A673 (cell line): ENCODE data around the gene ASMT. TPM values are rescaled to one million over a fixed set of nuclear protein-coding genes. Genes with fewer than 3 reads are reported as not detected.
A peak's percentile ranks its signal among the peaks of the same experiment; 100 is the strongest.

Source experiments
- BruUV-seq: library from RNA; stranded (reverse); fragments of 400-500 nt; replicated peaks from 2 replicates; lab custom pipeline; 2021; lab: Mats Ljungman, UMichigan
- CTCF ChIA-PET: fragments of 300-600 bp; sonication (Branson Sonifier 250); formaldehyde crosslinking; loops from one replicate; lab custom pipeline; 2022; ENCODE audit warnings: antibody characterized with exemption; lab: Charles Lee
- POLR2A ChIA-PET: fragments of 300-600 bp; sonication (Branson Sonifier 250); formaldehyde crosslinking; loops from one replicate; lab custom pipeline; 2022; ENCODE audit warnings: antibody characterized with exemption; ENCODE audit not compliant: low non-redundant PET; lab: Charles Lee
- DNase-seq: peaks from one replicate; pipeline ENCODE4 v3.0.0-alpha.2; 2015; ENCODE audit warnings: low spot score
- H3K27ac ChIP-seq: fragments of 200-600 bp; sonication (generic); 2 replicates; pipeline ENCODE4 v1.5.1; 2016; ENCODE audit warnings: mixed run types, low read depth, mild to moderate bottlenecking, mixed read lengths, antibody characterized with exemption, low read length; ENCODE audit not compliant: poor library complexity, severe bottlenecking
- H3K27me3 ChIP-seq: fragments of 200-600 bp; sonication (generic); replicated peaks from 2 replicates; pipeline ENCODE4 v1.6.1; 2017; ENCODE audit warnings: mixed run types, low read depth, mild to moderate bottlenecking, mixed read lengths, antibody characterized with exemption, low read length; ENCODE audit not compliant: insufficient read depth, poor library complexity
- H3K36me3 ChIP-seq: fragments of 200-600 bp; sonication (generic); 2 replicates; pipeline ENCODE4 v1.6.1; 2016; ENCODE audit warnings: mixed run types, mild to moderate bottlenecking, mixed read lengths, antibody characterized with exemption, low read length; ENCODE audit not compliant: insufficient read depth, poor library complexity, severe bottlenecking
- H3K4me1 ChIP-seq: fragments of 200-600 bp; sonication (generic); 2 replicates; pipeline ENCODE4 v1.6.1; 2017; ENCODE audit warnings: mixed run types, mild to moderate bottlenecking, mixed read lengths, antibody characterized with exemption, low read length; ENCODE audit not compliant: insufficient read depth, poor library complexity, severe bottlenecking
- H3K4me3 ChIP-seq: fragments of 200-600 bp; sonication (generic); 2 replicates; pipeline ENCODE4 v1.5.1; 2016; ENCODE audit warnings: low read depth, mixed run types, mild to moderate bottlenecking, mixed read lengths, low read length; ENCODE audit not compliant: poor library complexity, severe bottlenecking
- H3K9me3 ChIP-seq: fragments of 200-600 bp; sonication (generic); 2 replicates; pipeline ENCODE4 v1.6.1; 2016; ENCODE audit warnings: mixed run types, low read depth, mild to moderate bottlenecking, mixed read lengths, antibody characterized with exemption, low read length; ENCODE audit not compliant: poor library complexity, severe bottlenecking
- CTCF ChIP-seq: fragments of 300-800, 200-600 bp; sonication (generic); conservative IDR thresholded peaks from 2 replicates; pipeline ENCODE4 v1.5.1; 2017; ENCODE audit warnings: low read depth, mild to moderate bottlenecking, antibody characterized with exemption, low read length, moderate library complexity, mixed read lengths
- EZH2 ChIP-seq: fragments of 200-600 bp; sonication (generic); IDR thresholded peaks from 2 replicates; pipeline ENCODE4 v1.6.1; 2017; ENCODE audit warnings: borderline replicate concordance, low read depth, mild to moderate bottlenecking, mixed read lengths, antibody characterized with exemption, low read length; ENCODE audit not compliant: poor library complexity, severe bottlenecking
- intact Hi-C: fragments of 100-400 bp; cut with micrococcal nuclease; formaldehyde crosslinking; loops from one replicate; pipeline ENCODE4 v1.10.0; 2022; ENCODE audit not compliant: unreplicated experiment
- total RNA-seq: library from RNA; stranded (reverse); gene quantifications from 2 replicates; pipeline ENCODE4 v1.2.3, GENCODE V29; 2021

The ASMT gene
- total RNA-seq, 1 experiment from 2014 or later: not detected

DNA sequence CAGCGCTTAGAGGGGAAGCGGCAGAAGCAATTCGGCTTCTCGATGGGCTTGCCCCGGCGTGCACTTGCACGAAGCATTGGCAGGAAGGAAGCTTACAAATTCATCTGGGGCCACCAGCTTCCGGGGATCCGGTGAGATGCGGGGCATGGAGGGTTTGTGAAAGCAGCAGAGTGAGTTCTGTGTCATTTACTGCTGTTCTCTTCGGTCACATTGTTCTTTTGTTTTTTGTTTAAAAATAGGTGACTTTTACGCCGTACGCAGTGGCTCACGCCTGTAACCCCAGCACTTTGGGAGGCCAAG lies 47.0 kb downstream of the ASMT start:
- Histone ChIP-seq H3K27ac (no peak overlapping the region), H3K36me3 (no peaks in the 10 kb centered on the region), H3K9me3 (no peaks in the 10 kb centered on the region), H3K4me3 (no peak overlapping the region), H3K4me1 (no peaks in the 10 kb centered on the region), H3K27me3 (no peaks in the 10 kb centered on the region)
- BruUV-seq: no TSS peak
- CTCF ChIA-PET: no interaction called here
- intact Hi-C loops: no loop called here
- POLR2A ChIA-PET: no interaction called here
- no peak for DNase-seq
- TF ChIP-seq CTCF: no peak

GRCh38 chrX:1667566-1667965 lies 52.7 kb downstream of the ASMT start:
- Histone ChIP-seq H3K27ac (no peak overlapping the region), H3K4me1 (no peaks in the 10 kb centered on the region), H3K36me3 (no peaks in the 10 kb centered on the region), H3K27me3 (no peaks in the 10 kb centered on the region), H3K9me3 (no peaks in the 10 kb centered on the region), H3K4me3 (no peak overlapping the region)
- POLR2A ChIA-PET: no interaction called here
- no peak for DNase-seq
- no TSS peak for BruUV-seq
- intact Hi-C loops: no loop called here
- TF ChIP-seq EZH2 (no peak), CTCF (no peak)
- CTCF ChIA-PET: no interaction called here

- H3K27me3 ChIP-seq: no peaks in the 10 kb centered on the region
- H3K4me3 ChIP-seq: no peak overlapping the region
- H3K27ac ChIP-seq: no peak overlapping the region
- BruUV-seq: no TSS peak
- H3K36me3 ChIP-seq: no peaks in the 10 kb centered on the region
- DNase-seq: peak; percentile 53
- ChIA-PET CTCF (no interaction called here), POLR2A (no interaction called here)
- no peaks in the 10 kb centered on the region for H3K4me1 ChIP-seq
- H3K9me3 ChIP-seq: no peaks in the 10 kb centered on the region
- intact Hi-C loops: loop anchor here (10.0 kb wide), 1 partner anchor 51 kb away; no protein-coding TSS in a partner anchor
- TF ChIP-seq EZH2 (no peak), CTCF (peak; percentile 80)
These were observed 58.5 kb downstream of the ASMT start for GRCh38 chrX:1673337-1673736.
